HCT116 (cell line): ENCODE measurements around the gene ZNF750. TPM values are rescaled to one million over a fixed set of nuclear protein-coding genes. Genes with fewer than 3 reads are reported as not detected.

Source experiments
- ATAC-seq: fragments of 200-7000 bp; cut with Tn5 transposase; 2 replicates; pipeline ENCODE4 v1.9.1; 2020; ENCODE audit warnings: mild to moderate bottlenecking, moderate library complexity
- BruUV-seq: library from RNA; stranded (reverse); fragments of 400-500 nt; replicated peaks from 2 replicates; lab custom pipeline; 2021; lab: Mats Ljungman, UMichigan
- CTCF ChIA-PET: fragments of 300-600 bp; sonication (Branson Sonifier 250); formaldehyde crosslinking; loops from one replicate; lab custom pipeline; 2021; ENCODE audit warnings: antibody characterized with exemption; lab: Charles Lee
- POLR2A ChIA-PET: fragments of 300-600, 350-600 bp; sonication (Branson Sonifier 250); formaldehyde crosslinking; loops from one replicate; lab custom pipeline; 2021; ENCODE audit warnings: antibody characterized with exemption; lab: Charles Lee
- RAD21 ChIA-PET, 2 experiments: fragments of 300-600 bp; sonication (Branson Sonifier 250); formaldehyde crosslinking; loops; one replicate each; lab custom pipeline; 2023; ENCODE audit warnings: low total read pairs in 2 of 2; ENCODE audit not compliant: uncharacterized antibody in 2 of 2, unreplicated experiment in 2 of 2, low non-redundant PET in 1 of 2; lab: Charles Lee
- DNase-seq: peaks from one replicate; pipeline ENCODE4 v3.0.0-alpha.2; 2010; ENCODE audit warnings: low read depth, low spot score
- H2AFZ ChIP-seq: fragments of 200-600 bp; shearing (Covaris generic), sonication (generic); 2 replicates; pipeline ENCODE4 v1.6.1; 2017; ENCODE audit warnings: low read depth, mixed run types, mixed read lengths, antibody characterized with exemption, low read length; ENCODE audit not compliant: poor library complexity, severe bottlenecking
- H3K27ac ChIP-seq: 2 replicates; pipeline ENCODE4 v1.5.1; 2012; ENCODE audit warnings: low read depth, low read length
- H3K27me3 ChIP-seq: fragments of 200-600 bp; sonication (generic); 2 replicates; pipeline ENCODE4 v1.6.1; 2016; ENCODE audit warnings: mixed run types, low read length, mixed read lengths; ENCODE audit not compliant: insufficient read depth
- H3K36me3 ChIP-seq, 2 experiments: fragments of 200-500 bp in 1 of 2; fragments of 200-600 bp in 1 of 2; sonication (Bioruptor generic) in 1 of 2; sonication (generic) in 1 of 2; 2 replicates each; pipeline versions ENCODE4 v1.5.1 to v1.6.1; 2014 to 2016; ENCODE audit warnings: low read length in 2 of 2, inconsistent platforms in 1 of 2, mixed read lengths in 1 of 2, mixed run types in 1 of 2; ENCODE audit not compliant: insufficient read depth in 2 of 2, control insufficient read depth in 1 of 2
- H3K4me1 ChIP-seq, 2 experiments: fragments of 200-600 bp in 1 of 2; sonication (generic) in 1 of 2; 2 replicates each; pipeline versions ENCODE4 v1.5.1 to v1.6.1; 2012 to 2017; ENCODE audit warnings: low read length in 2 of 2, inconsistent platforms in 1 of 2, mild to moderate bottlenecking in 1 of 2, mixed read lengths in 1 of 2, mixed run types in 1 of 2, moderate library complexity in 1 of 2; ENCODE audit not compliant: insufficient read depth in 2 of 2, control insufficient read depth in 1 of 2
- H3K4me2 ChIP-seq: fragments of 200-600 bp; sonication (generic); 2 replicates; pipeline ENCODE4 v1.6.1; 2017; ENCODE audit warnings: mixed run types, low read length, mixed read lengths
- H3K4me3 ChIP-seq, 2 experiments: fragments of 200-600 bp in 1 of 2; sonication (generic) in 1 of 2; replicated peaks in 1 of 2; 2 replicates each; pipeline ENCODE4 v1.5.1; 2011 to 2016; ENCODE audit warnings: low read length in 2 of 2, control low read depth in 1 of 2, low read depth in 1 of 2, mild to moderate bottlenecking in 1 of 2, mixed read lengths in 1 of 2, mixed run types in 1 of 2
- H3K79me2 ChIP-seq: fragments of 200-600 bp; sonication (generic); 2 replicates; pipeline ENCODE4 v1.6.1; 2017; ENCODE audit warnings: mild to moderate bottlenecking, mixed run types, low read length, moderate library complexity, mixed read lengths; ENCODE audit not compliant: insufficient read depth
- H3K9ac ChIP-seq: fragments of 200-600 bp; sonication (generic); 2 replicates; pipeline ENCODE4 v1.6.1; 2016; ENCODE audit warnings: low read length, mixed read lengths
- H3K9me2 ChIP-seq: fragments of 200-600 bp; sonication (generic), shearing (Covaris generic); 2 replicates; pipeline ENCODE4 v1.6.1; 2017; ENCODE audit warnings: mixed run types, mild to moderate bottlenecking, moderate library complexity; ENCODE audit not compliant: insufficient read depth
- H3K9me3 ChIP-seq, 2 experiments: fragments of 200-500 bp in 1 of 2; fragments of 200-600 bp in 1 of 2; sonication (Bioruptor generic) in 1 of 2; sonication (generic) in 1 of 2; 2 replicates each; pipeline ENCODE4 v1.6.1; 2014 to 2017; ENCODE audit warnings: low read length in 2 of 2, mixed read lengths in 2 of 2, inconsistent platforms in 1 of 2, low read depth in 1 of 2, mild to moderate bottlenecking in 1 of 2, mixed run types in 1 of 2, moderate library complexity in 1 of 2; ENCODE audit not compliant: control insufficient read depth in 1 of 2, insufficient read depth in 1 of 2
- H4K20me1 ChIP-seq: fragments of 200-600 bp; sonication (generic), shearing (Covaris generic); 2 replicates; pipeline ENCODE4 v1.6.1; 2017; ENCODE audit warnings: mixed run types, mild to moderate bottlenecking, moderate library complexity; ENCODE audit not compliant: insufficient read depth
- CEBPB ChIP-seq: IDR thresholded peaks from 2 replicates; pipeline ENCODE4 v1.6.1; 2012; ENCODE audit warnings: low read depth
- EGR1 ChIP-seq: IDR thresholded peaks from 2 replicates; pipeline ENCODE4 v1.6.1; 2012; ENCODE audit warnings: low read depth
- ELF1 ChIP-seq: IDR thresholded peaks from 2 replicates; pipeline ENCODE4 v1.6.1; 2012; ENCODE audit warnings: low read depth, borderline replicate concordance
- EZH2 ChIP-seq: fragments of 200-600 bp; sonication (generic); IDR thresholded peaks from 2 replicates; pipeline ENCODE4 v1.6.1; 2017; ENCODE audit warnings: antibody characterized with exemption, mixed run types
- FOSL1 ChIP-seq: IDR thresholded peaks from 2 replicates; pipeline ENCODE4 v1.6.1; 2012; ENCODE audit warnings: low read depth
- JUND ChIP-seq: IDR thresholded peaks from 2 replicates; pipeline ENCODE4 v1.6.1; 2012
- POLR2AphosphoS5 ChIP-seq: IDR thresholded peaks from 2 replicates; pipeline ENCODE4 v1.6.1; 2011; ENCODE audit warnings: mild to moderate bottlenecking, low read depth, low read length, moderate library complexity
- RAD21 ChIP-seq: IDR thresholded peaks from 2 replicates; pipeline ENCODE4 v1.6.1; 2012; ENCODE audit warnings: low read depth, mild to moderate bottlenecking
- REST ChIP-seq: IDR thresholded peaks from 2 replicates; pipeline ENCODE4 v1.6.1; 2012; ENCODE audit warnings: low read depth
- SIN3A ChIP-seq: IDR thresholded peaks from 2 replicates; pipeline ENCODE4 v1.6.1; 2012; ENCODE audit warnings: low read depth
- SP1 ChIP-seq: IDR thresholded peaks from 2 replicates; pipeline ENCODE4 v1.6.1; 2012; ENCODE audit warnings: low read depth
- SRF ChIP-seq: IDR thresholded peaks from 2 replicates; pipeline ENCODE4 v1.6.1; 2012; ENCODE audit warnings: low read depth
- TCF7L2 ChIP-seq: IDR thresholded peaks from 2 replicates; pipeline ENCODE4 v1.7.0; 2011; ENCODE audit warnings: borderline replicate concordance, inconsistent platforms; ENCODE audit not compliant: insufficient read depth, insufficient read length; ENCODE audit errors: extremely low read depth
- intact Hi-C: fragments of 100-400 bp; cut with micrococcal nuclease; formaldehyde crosslinking; loops from 2 replicates; pipeline ENCODE4 v1.10.0; 2022
- total RNA-seq: library from RNA; stranded (reverse); gene quantifications from one replicate; pipeline ENCODE4 v1.2.1, GENCODE V29; 2021; ENCODE audit not compliant: unreplicated experiment
- TF ChIP-seq, protein P1 (sequence below): IDR thresholded peaks from 2 replicates; pipeline ENCODE4 v1.6.1; 2012
- TF ChIP-seq, protein P2 (sequence below): IDR thresholded peaks from 2 replicates; pipeline ENCODE4 v1.6.1; 2012

ZNF750 gene
- total RNA-seq, 1 experiment from 2014 or later: not detected

GRCh38 chr17:82862191-82862590 is 22.4 kb upstream of the ZNF750 start:
- Histone ChIP-seq H3K27ac (no peak overlapping the region), H2AFZ (no peak overlapping the region), H3K4me1 (peaks cover 76% of the 10 kb centered on the region in 2 experiments), H3K9me3 (no peaks in the 10 kb centered on the region), H3K9ac (no peak overlapping the region), H3K36me3 (no peaks in the 10 kb centered on the region), H3K4me2 (no peak overlapping the region), H3K4me3 (no peak overlapping the region), H3K79me2 (peaks cover 41% of the 10 kb centered on the region), H4K20me1 (peaks cover 4% of the 10 kb centered on the region; the same call in 1 of the 2 replicates), H3K27me3 (no peaks in the 10 kb centered on the region), H3K9me2 (no peaks in the 10 kb centered on the region)
- TF ChIP-seq, protein P1, sequence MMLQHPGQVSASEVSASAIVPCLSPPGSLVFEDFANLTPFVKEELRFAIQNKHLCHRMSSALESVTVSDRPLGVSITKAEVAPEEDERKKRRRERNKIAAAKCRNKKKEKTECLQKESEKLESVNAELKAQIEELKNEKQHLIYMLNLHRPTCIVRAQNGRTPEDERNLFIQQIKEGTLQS: no peak
- TF ChIP-seq TCF7L2 (no peak), ELF1 (no peak), REST (no peak), EZH2 (no peak), POLR2AphosphoS5 (no peak), SRF (no peak), SIN3A (no peak), RAD21 (no peak), CEBPB (no peak), FOSL1 (no peak), JUND (no peak), EGR1 (no peak), SP1 (no peak)
- TF ChIP-seq, protein P2, sequence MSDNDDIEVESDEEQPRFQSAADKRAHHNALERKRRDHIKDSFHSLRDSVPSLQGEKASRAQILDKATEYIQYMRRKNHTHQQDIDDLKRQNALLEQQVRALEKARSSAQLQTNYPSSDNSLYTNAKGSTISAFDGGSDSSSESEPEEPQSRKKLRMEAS: no peak
- ATAC-seq (no peak), DNase-seq (no peak)
- ChIA-PET CTCF (no interaction called here), POLR2A (no interaction called here), RAD21 (no interaction called here)
- intact Hi-C loops: no loop called here
- BruUV-seq: no TSS peak
